Activated CD8-positive, alpha-beta memory T cell treated with anti-CD3 and anti-CD28 coated beads, Interleukin-2, amount 50 U/mL, for 1 hour (primary cell): Measurements from ENCODE around the gene RHBDF2.

Experiments
- DNase-seq: peaks from one replicate; pipeline ENCODE4 v3.0.0-alpha.2; 2020; ENCODE audit errors: extremely low read depth

Gene RHBDF2

GRCh38 chr17:76461765-76462555 is 39.3 kb downstream of the RHBDF2 start:
- DNase-seq: no peak

GRCh38 chr17:76459674-76460073 is 41.5 kb downstream of the RHBDF2 start:
- DNase-seq: no peak

DNA sequence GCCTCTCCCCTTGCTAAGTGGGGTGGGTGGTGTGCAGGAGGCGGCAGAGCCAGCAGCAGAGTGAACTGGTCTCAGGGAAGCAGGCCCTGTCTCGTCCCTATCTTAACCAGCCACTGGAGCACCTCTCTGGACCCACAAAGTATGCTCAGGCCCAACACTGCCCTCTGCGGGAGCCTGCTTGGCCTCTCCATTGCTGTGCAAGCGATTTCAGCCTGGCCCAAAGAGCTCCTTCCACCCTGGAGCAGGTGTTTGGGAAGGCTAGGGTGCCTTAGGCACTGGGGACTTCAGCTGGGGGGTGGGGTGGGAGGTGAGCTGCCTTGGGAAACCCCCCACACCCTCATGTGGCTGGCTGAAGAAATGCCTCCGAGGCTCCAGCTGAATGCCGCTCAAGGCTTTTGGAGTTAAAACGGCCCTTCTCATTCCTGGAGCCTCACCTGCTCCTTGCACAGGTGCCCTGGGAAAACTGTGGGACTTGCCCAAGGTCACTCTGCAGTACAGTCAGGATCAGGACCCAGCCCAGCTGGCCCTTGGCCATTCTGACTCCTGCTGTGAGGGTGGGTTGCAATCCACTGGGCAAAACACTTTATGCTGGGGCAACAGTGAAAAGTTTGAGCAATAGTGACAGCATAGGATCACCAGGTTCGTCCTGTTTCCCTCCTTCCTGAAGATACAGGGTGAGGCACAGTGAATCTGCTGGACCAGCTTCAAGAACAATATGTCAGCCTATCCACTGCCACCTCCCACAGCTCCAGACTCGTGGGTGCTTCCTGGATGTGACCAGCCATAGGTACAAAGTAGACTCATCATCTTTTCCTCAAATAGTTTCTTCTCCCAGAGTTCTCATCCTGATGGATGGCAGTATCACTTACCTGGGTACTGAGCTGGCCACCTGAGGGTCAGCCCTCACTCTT is 42.4 kb downstream of the RHBDF2 start:
- no peak for DNase-seq

GRCh38 chr17:76453431-76453743 is 47.8 kb downstream of the RHBDF2 start:
- no peak for DNase-seq

DNA sequence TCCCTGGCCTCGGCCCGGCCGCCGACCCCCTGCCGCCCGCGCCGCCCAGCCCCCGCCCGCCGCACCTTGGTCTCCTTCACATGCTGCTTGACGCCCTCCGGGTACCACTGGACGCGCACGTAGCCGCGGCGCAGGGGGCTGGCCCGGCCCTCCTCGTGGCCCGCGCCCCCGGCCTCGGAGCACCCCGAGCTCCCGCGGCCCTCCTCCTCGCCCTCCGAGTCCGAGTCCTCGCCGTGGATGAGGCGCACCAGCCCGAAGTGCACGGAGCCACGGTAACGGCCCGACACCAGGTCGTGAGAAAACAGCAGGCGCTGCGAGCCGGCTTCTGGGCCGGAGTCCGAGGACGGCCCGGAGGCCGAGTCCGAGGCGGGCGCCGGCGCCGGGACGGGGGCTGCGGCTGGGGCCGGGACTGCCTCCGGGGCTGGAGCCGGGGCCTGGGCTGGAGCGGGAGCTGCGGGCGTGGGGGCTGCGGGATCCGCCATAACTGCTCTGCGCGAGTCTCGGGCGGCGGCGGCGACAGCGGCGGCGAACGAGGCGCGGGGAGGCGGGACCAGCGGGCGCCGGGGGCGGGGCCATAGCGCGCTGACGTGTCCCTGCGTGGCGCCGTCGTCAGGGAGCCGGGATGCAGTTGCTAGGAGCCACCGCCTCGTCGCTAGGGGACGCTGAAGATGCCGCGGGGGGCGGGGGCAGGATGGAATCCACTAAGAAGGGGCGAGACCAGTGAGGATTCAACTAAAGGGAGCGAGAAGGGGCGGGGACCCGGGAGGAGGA is 48.4 kb downstream of the RHBDF2 start, which contains the start of gene UBE2O:
Gene UBE2O (minus strand): TSS at position 493 of the 771 bp plus-strand sequence. CDS start 11 bp downstream, at position 482.
- DNase-seq: peak; percentile 76

GRCh38 chr17:76452127-76452659 is 49.0 kb downstream of the RHBDF2 start:
- DNase-seq: no peak

DNA sequence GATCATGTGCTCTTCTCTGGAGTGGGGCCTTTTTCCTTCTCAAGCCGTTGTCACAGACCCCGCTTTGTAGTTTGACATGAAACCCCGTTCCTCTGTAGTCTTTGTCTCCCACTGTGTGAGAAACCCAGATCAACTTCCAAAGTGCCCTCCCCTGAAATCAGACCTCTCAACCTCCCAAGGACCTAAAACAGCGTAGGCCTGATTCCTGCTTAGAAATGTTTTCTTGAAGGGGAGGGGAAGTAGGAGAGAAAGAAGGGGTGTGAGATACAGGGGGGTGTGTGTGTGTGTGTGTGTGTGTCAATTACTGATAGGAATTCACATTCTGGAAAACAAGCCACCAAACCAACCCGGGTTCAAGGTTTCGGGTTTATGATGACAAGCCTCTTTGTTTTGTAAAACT is 49.7 kb downstream of the RHBDF2 start:
- DNase-seq: no peak

DNA sequence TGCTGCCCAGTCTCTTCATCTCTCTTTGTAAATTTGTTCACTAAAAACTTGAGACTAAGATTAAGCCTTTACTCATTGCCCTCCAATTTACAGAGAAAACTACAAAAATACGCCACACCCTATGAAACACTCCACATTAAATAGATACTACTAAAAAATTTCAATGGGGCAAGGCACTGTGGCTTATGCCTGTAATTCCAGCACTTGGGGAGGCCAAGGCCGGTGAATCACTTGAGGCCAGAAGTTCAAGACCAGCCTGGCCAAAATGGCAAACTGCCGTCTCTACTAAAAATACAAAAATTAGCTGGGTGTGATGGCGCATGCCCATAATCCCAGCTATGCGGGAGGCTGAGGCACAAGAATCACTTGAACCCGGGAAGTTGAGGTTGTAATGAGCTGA is 52.1 kb downstream of the RHBDF2 start:
- no peak for DNase-seq

DNA sequence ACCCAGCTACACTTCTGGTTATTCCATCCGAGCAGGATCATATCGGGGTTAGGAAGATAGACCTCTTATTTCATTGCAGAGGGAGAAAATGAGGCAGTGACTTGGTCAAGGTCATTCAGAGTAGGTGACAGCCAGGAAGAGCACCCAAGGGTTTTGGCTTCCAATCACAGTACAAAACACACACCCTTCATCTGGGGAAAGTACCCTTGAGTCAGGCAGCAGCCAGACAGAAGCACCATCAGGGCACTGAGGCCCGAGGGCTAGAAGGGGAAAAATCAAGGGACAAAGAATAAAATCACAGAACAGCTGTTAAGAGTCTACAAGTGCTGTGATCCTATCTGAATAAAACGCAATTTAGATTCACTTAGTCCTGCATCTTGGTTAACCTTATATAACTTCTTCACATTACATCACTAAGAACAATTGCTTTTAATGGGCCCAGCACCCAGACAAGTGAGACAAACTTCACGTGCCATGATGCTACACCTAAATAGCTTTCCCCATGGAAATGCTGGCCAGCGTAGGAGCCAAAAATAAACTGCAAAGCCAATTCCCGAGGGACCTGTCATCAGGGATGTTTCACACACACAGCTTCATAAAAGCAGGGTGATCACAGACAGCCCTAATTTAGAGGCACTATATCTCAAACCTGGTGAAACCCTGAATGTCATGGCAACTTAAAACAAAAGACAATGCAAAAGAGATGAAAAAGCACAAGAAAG is 53.1 kb downstream of the RHBDF2 start:
- no peak for DNase-seq

- DNase-seq: no peak
These were observed 54.6 kb downstream of the RHBDF2 start for GRCh38 chr17:76446449-76447231.

DNA sequence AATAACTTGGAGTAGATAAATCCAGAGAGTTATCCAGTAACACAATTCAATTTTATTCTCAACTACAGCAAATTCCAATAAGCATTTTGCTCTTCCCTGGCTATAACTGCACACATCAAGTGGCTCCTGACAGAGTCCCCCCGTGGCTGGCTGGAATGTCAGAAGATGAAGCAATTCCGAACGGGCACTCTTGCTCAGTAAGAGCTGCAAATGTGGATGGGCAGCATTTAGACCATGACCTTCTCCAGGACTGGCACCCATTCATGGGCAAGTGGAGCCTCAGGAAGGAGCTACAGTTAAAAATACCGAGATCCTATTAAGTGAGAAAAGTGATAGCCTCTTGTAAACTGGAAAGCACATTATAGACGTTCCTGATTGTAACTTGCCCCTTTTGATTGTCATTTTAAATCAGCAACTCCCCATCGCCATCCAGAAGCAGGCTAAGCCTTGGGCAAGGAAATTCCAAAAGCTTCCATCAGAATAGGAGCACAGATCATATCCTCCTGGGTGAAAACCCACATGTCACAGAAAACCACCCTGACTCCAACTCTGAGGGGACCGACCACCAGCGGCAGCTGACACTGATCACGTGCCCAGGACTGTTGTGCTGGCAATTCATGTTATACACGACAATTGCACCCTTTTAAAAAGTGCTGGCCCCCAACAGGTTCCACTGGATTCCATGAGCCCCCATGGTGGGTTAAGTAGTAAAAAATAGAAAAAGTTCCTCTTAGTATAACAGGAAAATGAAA is 55.4 kb downstream of the RHBDF2 start:
- no peak for DNase-seq

DNA sequence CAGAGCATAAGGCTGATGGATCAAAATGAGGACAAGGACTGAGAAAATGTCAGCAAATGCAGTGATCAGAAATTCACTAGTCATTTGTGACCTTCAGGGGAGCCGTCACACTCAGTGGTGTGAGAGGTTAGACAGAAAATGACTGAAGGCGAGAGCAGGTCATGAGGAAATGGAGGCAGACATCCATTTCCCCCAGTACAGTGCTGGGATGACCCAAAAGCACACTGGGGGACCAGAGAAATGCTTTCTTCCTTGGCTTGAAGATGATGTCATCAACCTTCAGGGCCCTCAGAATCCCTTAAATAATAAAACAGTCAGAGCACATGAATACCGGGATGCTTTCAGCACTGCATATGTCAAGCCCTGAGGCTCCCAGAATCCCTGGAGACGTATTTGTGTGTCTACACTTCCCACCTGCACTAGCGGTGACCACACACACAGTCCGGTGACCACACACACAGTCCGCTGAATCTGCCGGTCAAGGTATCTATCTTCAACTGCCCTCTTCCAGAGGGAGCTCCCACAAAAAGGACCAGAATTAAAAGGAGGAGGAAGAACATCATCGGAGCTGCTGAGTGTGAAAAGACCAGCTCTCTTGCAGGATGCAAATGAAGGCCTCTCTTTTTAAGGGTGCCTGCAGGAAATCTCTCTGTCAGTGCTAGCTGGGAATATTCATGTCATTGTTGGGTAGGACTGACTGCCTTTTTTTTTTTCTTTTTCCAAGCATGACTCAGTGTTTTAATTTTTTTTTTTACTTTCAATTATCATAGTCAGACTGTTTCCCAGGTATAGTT is 56.5 kb downstream of the RHBDF2 start:
- DNase-seq: no peak

- DNase-seq: no peak
These were observed 58.6 kb downstream of the RHBDF2 start for GRCh38 chr17:76442341-76443338.

GRCh38 chr17:76441686-76442340 is 59.4 kb downstream of the RHBDF2 start:
- DNase-seq: no peak

DNA sequence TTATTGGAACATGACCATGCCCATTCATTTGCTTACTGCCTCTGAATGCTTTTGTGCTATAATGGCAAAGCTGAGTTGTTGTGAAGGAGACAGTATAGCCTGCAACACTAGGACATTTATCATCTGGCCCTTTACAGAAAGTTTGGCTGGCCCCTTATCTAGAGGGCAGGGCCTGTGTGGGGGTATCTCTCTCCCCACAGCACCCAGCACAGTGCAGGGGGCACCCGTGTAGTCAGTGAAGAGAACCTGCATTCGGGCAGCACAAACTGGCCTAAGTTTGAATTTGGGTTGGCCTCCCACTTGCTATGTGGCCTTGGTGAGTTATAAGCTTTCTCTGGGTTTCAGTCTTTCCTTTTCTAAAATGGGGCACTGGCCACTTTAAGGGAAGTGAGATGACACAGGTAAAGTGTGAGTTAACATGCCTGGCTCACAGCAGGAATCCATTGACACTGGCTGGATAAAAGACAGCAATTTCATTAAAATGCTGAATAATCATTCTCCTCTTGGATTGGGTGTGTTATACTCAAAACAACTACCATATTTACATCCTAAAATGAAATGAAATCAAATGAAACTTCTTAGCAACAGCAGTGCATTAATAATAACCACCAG is 60.4 kb downstream of the RHBDF2 start:
- DNase-seq: no peak

GRCh38 chr17:76439314-76439928 is 61.8 kb downstream of the RHBDF2 start:
- no peak for DNase-seq
